ENCODE measurements around the gene TGFB3. TPM values are rescaled to one million over a fixed set of nuclear protein-coding genes. Genes with fewer than 3 reads are reported as not detected.

TGFB3 gene
- total RNA-seq, 1 donor from 2014 or later, result 4.4 TPM

DNA sequence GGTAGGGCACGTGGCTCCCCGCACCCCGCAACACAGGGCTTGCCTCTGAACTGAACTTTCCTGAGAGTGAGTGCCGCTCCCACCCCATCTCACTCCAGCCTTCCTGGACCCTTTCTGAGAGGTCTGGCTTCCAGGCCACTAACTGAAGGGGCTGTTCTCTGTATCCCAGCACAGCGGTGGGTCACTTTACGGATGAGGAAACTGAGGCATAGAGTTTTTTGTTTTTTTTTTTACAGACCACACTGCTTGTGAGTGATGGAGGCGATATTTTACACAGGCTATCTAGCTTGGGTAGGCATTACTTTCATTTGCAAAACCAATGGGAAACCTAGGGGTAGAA is 1.2 kb upstream of the TGFB3 start:
- no peaks in the 10 kb centered on the region for H3K27me3 Mint-ChIP-seq
- CTCF ChIA-PET, result interaction anchor here (0.7 to 11.8 kb wide), 12 partner anchors 10 to 406 kb away, joined by 3 to 363 read pairs (median 8); partner anchors contain the start of gene FLVCR2
- peaks cover 58% of the 10 kb centered on the region for H3K4me1 Mint-ChIP-seq
- H3K4me3 Mint-ChIP-seq, result peak overlapping the region; percentile 87
- ATAC-seq (ENCODE audit: low read depth), result no peak
- intact Hi-C loops (cut with micrococcal nuclease), result loop anchor here (5.0 to 10.0 kb wide), 3 partner anchors 169 to 851 kb away; partner anchors contain the start of gene GPATCH2L
- TF ChIP-seq, protein P1, sequence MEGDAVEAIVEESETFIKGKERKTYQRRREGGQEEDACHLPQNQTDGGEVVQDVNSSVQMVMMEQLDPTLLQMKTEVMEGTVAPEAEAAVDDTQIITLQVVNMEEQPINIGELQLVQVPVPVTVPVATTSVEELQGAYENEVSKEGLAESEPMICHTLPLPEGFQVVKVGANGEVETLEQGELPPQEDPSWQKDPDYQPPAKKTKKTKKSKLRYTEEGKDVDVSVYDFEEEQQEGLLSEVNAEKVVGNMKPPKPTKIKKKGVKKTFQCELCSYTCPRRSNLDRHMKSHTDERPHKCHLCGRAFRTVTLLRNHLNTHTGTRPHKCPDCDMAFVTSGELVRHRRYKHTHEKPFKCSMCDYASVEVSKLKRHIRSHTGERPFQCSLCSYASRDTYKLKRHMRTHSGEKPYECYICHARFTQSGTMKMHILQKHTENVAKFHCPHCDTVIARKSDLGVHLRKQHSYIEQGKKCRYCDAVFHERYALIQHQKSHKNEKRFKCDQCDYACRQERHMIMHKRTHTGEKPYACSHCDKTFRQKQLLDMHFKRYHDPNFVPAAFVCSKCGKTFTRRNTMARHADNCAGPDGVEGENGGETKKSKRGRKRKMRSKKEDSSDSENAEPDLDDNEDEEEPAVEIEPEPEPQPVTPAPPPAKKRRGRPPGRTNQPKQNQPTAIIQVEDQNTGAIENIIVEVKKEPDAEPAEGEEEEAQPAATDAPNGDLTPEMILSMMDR (IDR thresholded peaks at IDR 0.05), result no peak
- no peaks in the 10 kb centered on the region for H3K9me3 Mint-ChIP-seq
- POLR2A ChIA-PET, result interaction anchor here (0.6 to 3.0 kb wide), 4 partner anchors 22 to 828 kb away, joined by 4 to 25 read pairs (median 10); no protein-coding TSS in a partner anchor
- H3K36me3 Mint-ChIP-seq (ENCODE audit: low read depth), result no peaks in the 10 kb centered on the region
- no peak overlapping the region for H3K27ac Mint-ChIP-seq
- no peak for DNase-seq

DNA sequence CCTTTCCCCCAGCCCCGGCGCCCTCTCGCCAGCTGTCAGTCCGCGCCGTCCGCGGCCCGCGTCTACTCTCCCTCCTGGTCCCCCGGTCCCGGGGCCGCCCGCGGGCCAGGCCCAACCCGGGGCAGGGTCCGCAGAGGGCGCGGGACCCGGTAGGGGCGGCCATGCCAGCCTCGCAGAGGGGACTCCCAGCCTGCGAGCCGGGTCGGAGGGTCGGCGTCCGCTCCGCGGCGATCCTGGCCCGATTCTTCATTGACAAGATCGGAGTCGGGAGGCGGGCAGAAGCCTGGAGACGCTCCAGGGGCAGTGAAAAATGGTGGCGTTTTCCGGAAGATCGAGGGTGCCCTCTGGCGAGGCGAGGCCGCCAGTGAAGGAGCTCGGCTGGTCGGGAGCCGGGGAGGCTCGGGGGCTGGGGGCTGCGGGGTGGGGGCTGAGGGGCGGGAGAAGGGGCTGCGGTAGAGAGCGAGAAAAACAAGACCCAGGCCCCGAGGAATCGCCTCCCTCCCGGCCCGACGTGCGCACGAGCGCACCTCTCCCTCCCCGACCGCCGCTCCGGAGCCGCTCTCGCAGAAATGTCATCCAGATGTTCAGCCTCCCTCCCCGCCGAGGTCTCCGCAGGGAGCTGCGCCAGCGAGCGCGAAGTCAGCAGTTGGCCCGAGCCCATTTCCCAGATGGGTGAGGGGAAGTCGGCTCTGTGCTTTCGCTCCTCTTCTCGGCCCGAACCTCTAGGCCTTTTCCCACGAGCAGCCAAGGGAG is 647 bp upstream of the TGFB3 start:
- Mint-ChIP-seq H3K27me3 (no peaks in the 10 kb centered on the region), H3K4me1 (peaks cover 64% of the 10 kb centered on the region), H3K9me3 (no peaks in the 10 kb centered on the region), H3K4me3 (peak overlapping the region; percentile 87), H3K36me3 (ENCODE audit: low read depth) (no peaks in the 10 kb centered on the region), H3K27ac (peak overlapping the region; percentile 72)
- TF ChIP-seq, protein P1 (IDR thresholded peaks at IDR 0.05), result no peak
- ChIA-PET POLR2A (interaction anchor here (0.6 to 3.0 kb wide), 4 partner anchors 22 to 829 kb away, joined by 4 to 25 read pairs (median 10); no protein-coding TSS in a partner anchor), CTCF (interaction anchor here (0.7 to 11.8 kb wide), 13 partner anchors 11 to 405 kb away, joined by 3 to 363 read pairs (median 7); partner anchors contain the start of gene FLVCR2)
- DNase-seq (peak; percentile 79), ATAC-seq (ENCODE audit: low read depth) (peak; percentile 69)
- intact Hi-C loops (cut with micrococcal nuclease), result loop anchor here (1.0 to 10.0 kb wide), 8 partner anchors 22 to 850 kb away; partner anchors contain the start of genes GPATCH2L and TTLL5

GRCh38 chr14:75980856-75981255 is 939 bp downstream of the TGFB3 start:
- ChIA-PET CTCF (interaction anchor here (0.7 to 11.8 kb wide), 6 partner anchors 10 to 270 kb away, joined by 3 to 363 read pairs (median 15); no protein-coding TSS in a partner anchor), POLR2A (interaction anchor here (2.6 kb wide), 1 partner anchor 74 kb away, joined by 10 read pairs; no protein-coding TSS in a partner anchor)
- TF ChIP-seq, protein P1 (IDR thresholded peaks at IDR 0.05), result no peak
- H3K27ac Mint-ChIP-seq, result no peak overlapping the region
- DNase-seq (no peak), ATAC-seq (ENCODE audit: low read depth) (no peak)
- H3K36me3 Mint-ChIP-seq (ENCODE audit: low read depth), result no peaks in the 10 kb centered on the region
- H3K4me1 Mint-ChIP-seq, result peaks cover 67% of the 10 kb centered on the region
- H3K27me3 Mint-ChIP-seq, result no peaks in the 10 kb centered on the region
- intact Hi-C loops (cut with micrococcal nuclease), result loop anchor here (5.0 to 10.0 kb wide), 3 partner anchors 171 to 849 kb away; partner anchors contain the start of gene GPATCH2L
- no peaks in the 10 kb centered on the region for H3K9me3 Mint-ChIP-seq
- H3K4me3 Mint-ChIP-seq, result peak overlapping the region; percentile 55

DNA sequence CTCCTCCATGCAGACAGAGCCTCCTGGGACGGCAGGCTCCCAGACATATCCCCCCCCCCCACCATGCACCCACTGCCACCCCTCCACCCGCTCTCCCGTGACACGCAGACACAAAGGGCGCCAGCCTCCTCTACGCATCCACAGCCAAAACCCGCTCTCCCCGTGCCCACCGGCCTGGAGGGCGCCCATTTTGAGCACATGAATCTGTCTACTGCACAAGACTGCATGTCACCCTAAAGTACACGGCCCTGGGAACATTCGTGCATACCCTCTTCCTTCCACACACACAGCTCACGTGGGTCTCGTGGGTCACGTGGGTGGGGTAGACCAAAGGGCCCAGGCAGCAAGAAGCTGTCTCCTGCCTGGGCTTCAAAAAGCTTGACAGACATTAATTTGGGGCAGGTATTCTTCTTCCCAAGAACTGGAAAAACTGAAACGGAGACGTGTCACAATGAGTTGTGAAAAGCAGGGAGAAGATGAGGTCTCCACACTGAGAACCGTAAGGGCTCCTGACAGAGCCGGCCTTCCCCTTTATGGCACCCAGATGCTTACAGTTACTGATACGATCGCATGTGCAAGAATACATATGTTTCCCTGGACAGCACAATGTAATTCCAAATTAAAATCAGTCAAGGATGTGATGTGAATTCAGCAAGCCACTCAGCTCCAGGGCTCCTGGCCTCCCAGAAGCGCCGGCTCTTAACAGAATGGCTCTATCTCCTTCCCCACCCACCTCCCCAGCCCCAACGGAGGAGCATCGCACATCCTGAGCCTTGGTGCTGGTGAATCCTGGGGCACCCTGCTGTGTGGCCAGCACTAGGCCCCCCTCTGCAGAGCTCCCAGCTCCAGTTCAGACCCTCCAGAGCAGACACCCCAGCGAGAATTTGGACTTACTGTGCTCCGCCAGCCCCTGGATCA is 1.9 kb downstream of the TGFB3 start:
- DNase-seq (no peak), ATAC-seq (ENCODE audit: low read depth) (no peak)
- TF ChIP-seq, protein P1 (IDR thresholded peaks at IDR 0.05), result no peak
- CTCF ChIA-PET, result interaction anchor here (1.1 to 11.8 kb wide), 11 partner anchors 13 to 403 kb away, joined by 3 to 363 read pairs (median 5); no protein-coding TSS in a partner anchor
- H3K36me3 Mint-ChIP-seq (ENCODE audit: low read depth), result no peaks in the 10 kb centered on the region
- POLR2A ChIA-PET, result interaction anchor here (0.7 to 2.6 kb wide), 4 partner anchors 20 to 271 kb away, joined by 3 to 10 read pairs (median 7); no protein-coding TSS in a partner anchor
- peak overlapping the region; percentile 6 for H3K27ac Mint-ChIP-seq
- H3K4me3 Mint-ChIP-seq, result no peak overlapping the region
- H3K4me1 Mint-ChIP-seq, result peaks cover 62% of the 10 kb centered on the region
- intact Hi-C loops (cut with micrococcal nuclease), result loop anchor here (5.0 to 10.0 kb wide), 3 partner anchors 172 to 848 kb away; partner anchors contain the start of gene GPATCH2L
- H3K27me3 Mint-ChIP-seq, result no peaks in the 10 kb centered on the region
- no peaks in the 10 kb centered on the region for H3K9me3 Mint-ChIP-seq

Measured in activated B cell treated with CpG ODN at 0.5 μM for 24 hours (primary cell).